Caco-2 (cell line): ENCODE measurements around the gene PNLIPRP3. TPM values are rescaled to one million over a fixed set of nuclear protein-coding genes. Genes with fewer than 3 reads are reported as not detected.

Source experiments
- BruUV-seq: library from RNA; stranded (reverse); fragments of 400-500 nt; replicated peaks from 2 replicates; lab custom pipeline; 2021; lab: Mats Ljungman, UMichigan
- CTCF ChIA-PET: fragments of 300-600 bp; sonication (Branson Sonifier 250); formaldehyde crosslinking; loops from one replicate; lab custom pipeline; 2022; ENCODE audit warnings: antibody characterized with exemption; lab: Charles Lee
- POLR2A ChIA-PET: fragments of 300-600 bp; sonication (Branson Sonifier 250); formaldehyde crosslinking; loops from one replicate; lab custom pipeline; 2022; ENCODE audit warnings: antibody characterized with exemption; lab: Charles Lee
- DNase-seq, 2 experiments: peaks; one replicate each; pipeline versions ENCODE4 v3.0.0 to v3.0.0-alpha.2; 2020 to 2022
- H3K27me3 ChIP-seq: replicated peaks from 2 replicates; pipeline ENCODE4 v1.6.0; 2011; ENCODE audit warnings: low read length; ENCODE audit not compliant: control insufficient read depth, insufficient read depth
- H3K36me3 ChIP-seq: 2 replicates; pipeline ENCODE4 v1.5.1; 2011; ENCODE audit warnings: low read length; ENCODE audit not compliant: control insufficient read depth, insufficient read depth
- H3K4me1 ChIP-seq: fragments of 250-450 bp; sonication (Bioruptor Pico); 2 replicates; pipeline ENCODE4 v1.5.1; 2020; ENCODE audit warnings: mild to moderate bottlenecking
- H3K4me3 ChIP-seq: 2 replicates; pipeline ENCODE4 v1.5.1; 2011; ENCODE audit warnings: low read depth, mild to moderate bottlenecking, control low read depth, low read length
- H3K9me3 ChIP-seq: fragments of 250-450 bp; sonication (Bioruptor Pico); 2 replicates; pipeline ENCODE4 v1.5.1; 2020; ENCODE audit warnings: mild to moderate bottlenecking, moderate library complexity
- H3K27ac Mint-ChIP-seq: one replicate; pipeline ENCODE4 v1.8.0; 2022; ENCODE audit warnings: mixed read lengths; ENCODE audit not compliant: unreplicated experiment
- H3K27me3 Mint-ChIP-seq: one replicate; pipeline ENCODE4 v1.8.0; 2022; ENCODE audit warnings: mixed read lengths; ENCODE audit not compliant: insufficient read depth, unreplicated experiment
- H3K36me3 Mint-ChIP-seq: one replicate; pipeline ENCODE4 v1.8.0; 2022; ENCODE audit warnings: mild to moderate bottlenecking, mixed read lengths; ENCODE audit not compliant: insufficient read depth, unreplicated experiment
- H3K4me1 Mint-ChIP-seq: one replicate; pipeline ENCODE4 v1.8.0; 2022; ENCODE audit warnings: low read depth, mixed read lengths; ENCODE audit not compliant: unreplicated experiment
- H3K4me3 Mint-ChIP-seq: one replicate; pipeline ENCODE4 v1.8.0; 2022; ENCODE audit warnings: mild to moderate bottlenecking, moderate library complexity, mixed read lengths; ENCODE audit not compliant: unreplicated experiment
- H3K9me3 Mint-ChIP-seq: one replicate; pipeline ENCODE4 v1.8.0; 2022; ENCODE audit warnings: mixed read lengths; ENCODE audit not compliant: unreplicated experiment
- CTCF ChIP-seq, 2 experiments: fragments of 200-600 bp in 1 of 2; IDR thresholded peaks; 1 replicate in 1 of 2; 2 replicates in 1 of 2; pipeline versions ENCODE4 v1.5.1 to v1.8.0; 2011 to 2022; ENCODE audit warnings: antibody characterized with exemption in 1 of 2, control low read depth in 1 of 2, inconsistent platforms in 1 of 2, low read depth in 1 of 2, low read length in 1 of 2, mild to moderate bottlenecking in 1 of 2, moderate library complexity in 1 of 2; ENCODE audit not compliant: insufficient read depth in 1 of 2, severe bottlenecking in 1 of 2, unreplicated experiment in 1 of 2
- intact Hi-C: fragments of 100-400 bp; cut with micrococcal nuclease; formaldehyde crosslinking; loops from one replicate; pipeline ENCODE4 v1.10.0; 2022; ENCODE audit not compliant: unreplicated experiment
- total RNA-seq: library from RNA; stranded (reverse); gene quantifications from 2 replicates; pipeline ENCODE4 v1.2.3, GENCODE V29; 2022

Gene PNLIPRP3
- total RNA-seq, 1 experiment from 2014 or later = not detected

GRCh38 chr10:116470071-116470470, 42.4 kb downstream of the PNLIPRP3 start:
- Histone ChIP-seq H3K4me1 (0 out of 2 replicates have a peak, but pooled peaks cover 6% of the 10 kb centered on the region), H3K36me3 (no peaks in the 10 kb centered on the region), H3K27me3 (no peaks in the 10 kb centered on the region), H3K9me3 (no peaks in the 10 kb centered on the region), H3K4me3 (no peak overlapping the region)
- intact Hi-C loops = loop anchor here (1.0 to 2.0 kb wide), 2 partner anchors 21 to 51 kb away; no protein-coding TSS in a partner anchor
- Mint-ChIP-seq H3K27me3 (peaks cover 3% of the 10 kb centered on the region), H3K4me1 (peaks cover 13% of the 10 kb centered on the region), H3K9me3 (peaks cover 12% of the 10 kb centered on the region), H3K36me3 (no peaks in the 10 kb centered on the region), H3K4me3 (no peak overlapping the region), H3K27ac (no peak overlapping the region)
- TF ChIP-seq CTCF (IDR thresholded peaks at IDR 0.05; ENCODE audit: insufficient read depth in 1 of 2, low read depth in 1 of 2, low read length in 1 of 2, severe bottlenecking in 1 of 2, unreplicated experiment in 1 of 2) = no peak
- ChIA-PET POLR2A (no interaction called here), CTCF (no interaction called here)
- DNase-seq = no peak
- no TSS peak for BruUV-seq

DNA sequence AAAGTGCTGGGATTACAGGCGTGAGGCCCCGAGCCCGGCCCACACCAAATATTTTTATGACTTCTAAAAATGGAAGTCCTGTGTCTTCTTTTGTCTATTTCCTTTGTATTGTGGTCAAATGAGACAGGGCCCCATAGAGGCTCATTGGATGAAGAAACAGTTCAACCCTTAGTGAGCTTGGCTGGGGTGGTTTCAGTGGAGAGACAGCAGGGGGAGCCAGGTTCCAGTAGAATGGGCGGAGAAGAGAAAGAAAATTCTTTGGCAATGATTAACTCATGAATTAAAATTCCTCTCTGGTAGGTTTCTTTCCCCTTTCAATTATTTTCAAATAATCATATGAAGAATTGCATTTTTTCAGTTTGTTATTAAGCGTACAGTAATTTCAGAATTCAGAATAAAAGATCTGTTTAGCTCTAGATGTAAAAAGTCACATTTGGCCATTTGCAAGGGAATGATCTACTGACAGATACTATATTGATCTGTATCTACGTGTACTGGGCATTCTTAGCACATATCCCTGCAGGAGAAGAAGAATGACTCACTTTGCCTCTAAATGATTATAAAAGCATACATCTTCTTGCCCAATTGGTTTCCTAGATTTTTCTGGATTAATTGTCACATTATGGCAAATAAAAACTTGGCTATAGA, 43.2 kb downstream of the PNLIPRP3 start:
- no peaks in the 10 kb centered on the region for H3K27me3 ChIP-seq
- Mint-ChIP-seq H3K36me3 (no peaks in the 10 kb centered on the region), H3K4me1 (peaks cover 13% of the 10 kb centered on the region), H3K27ac (no peak overlapping the region), H3K9me3 (peaks cover 12% of the 10 kb centered on the region), H3K4me3 (no peak overlapping the region), H3K27me3 (peaks cover 3% of the 10 kb centered on the region)
- H3K36me3 ChIP-seq = no peaks in the 10 kb centered on the region
- POLR2A ChIA-PET = no interaction called here
- peak; percentile 38 to 67 for TF ChIP-seq CTCF (IDR thresholded peaks at IDR 0.05; ENCODE audit: insufficient read depth in 1 of 2, low read depth in 1 of 2, low read length in 1 of 2, severe bottlenecking in 1 of 2, unreplicated experiment in 1 of 2)
- H3K9me3 ChIP-seq = no peaks in the 10 kb centered on the region
- CTCF ChIA-PET = no interaction called here
- intact Hi-C loops = loop anchor here (1.0 to 2.0 kb wide), 2 partner anchors 20 to 50 kb away; no protein-coding TSS in a partner anchor
- DNase-seq = peak; percentile 47 to 49
- H3K4me1 ChIP-seq = 0 out of 2 replicates have a peak, but pooled peaks cover 6% of the 10 kb centered on the region
- no peak overlapping the region for H3K4me3 ChIP-seq
- no TSS peak for BruUV-seq

DNA sequence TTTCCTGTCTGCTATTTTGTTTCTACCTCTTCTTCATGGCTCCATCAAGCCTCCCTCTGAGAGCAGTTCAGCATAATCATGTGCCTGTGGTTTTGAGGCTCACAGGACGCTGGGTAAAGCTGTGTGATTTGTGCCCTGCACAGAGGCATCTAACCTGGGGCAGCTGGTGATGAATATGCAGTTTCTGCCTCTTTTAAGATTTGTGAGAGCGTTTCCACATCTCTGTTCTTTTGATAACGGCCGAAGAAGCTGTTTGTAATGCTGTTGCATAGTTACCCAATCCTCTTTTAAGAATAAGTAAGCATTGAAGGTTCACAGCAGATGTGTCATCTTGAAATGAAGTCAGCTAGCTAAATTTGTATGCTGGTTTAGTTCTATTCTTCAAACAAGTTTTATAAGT, 45.2 kb downstream of the PNLIPRP3 start:
- Histone ChIP-seq H3K27me3 (no peaks in the 10 kb centered on the region), H3K4me1 (0 out of 2 replicates have a peak, but pooled peaks cover 6% of the 10 kb centered on the region), H3K36me3 (no peaks in the 10 kb centered on the region), H3K4me3 (no peak overlapping the region), H3K9me3 (no peaks in the 10 kb centered on the region)
- POLR2A ChIA-PET = no interaction called here
- TF ChIP-seq CTCF (IDR thresholded peaks at IDR 0.05; ENCODE audit: insufficient read depth in 1 of 2, low read depth in 1 of 2, low read length in 1 of 2, severe bottlenecking in 1 of 2, unreplicated experiment in 1 of 2) = no peak
- no TSS peak for BruUV-seq
- CTCF ChIA-PET = interaction anchor here (0.7 kb wide), 1 partner anchor 1710 kb away, joined by 3 read pairs; no protein-coding TSS in a partner anchor
- Mint-ChIP-seq H3K27ac (no peak overlapping the region), H3K27me3 (peaks cover 3% of the 10 kb centered on the region), H3K4me3 (no peak overlapping the region), H3K36me3 (no peaks in the 10 kb centered on the region), H3K9me3 (peaks cover 12% of the 10 kb centered on the region), H3K4me1 (peaks cover 13% of the 10 kb centered on the region)
- intact Hi-C loops = no loop called here
- DNase-seq = no peak
